ENCODE results near the gene NMNAT3.

- no peak for TF ChIP-seq POLR2A (IDR thresholded peaks at IDR 0.05; ENCODE audit: low read length)
- TF ChIP-seq GATA1 (IDR thresholded peaks at IDR 0.05; ENCODE audit: low read depth, low read length): no peak
Observed at GRCh38 chr3:139547666-139548065, 130.1 kb downstream of the NMNAT3 start.

Data from erythroblast (primary cell).